Immature natural killer cell (primary cell): ENCODE data around the gene GAS2. TPM values are rescaled to one million over a fixed set of nuclear protein-coding genes. Genes with fewer than 3 reads are reported as not detected.

Experiments
- DNase-seq, 3 donors: peaks; one replicate each; pipeline ENCODE4 v3.0.0; 2022; ENCODE audit warnings: mixed read lengths in 1 of 3
- H3K27ac Mint-ChIP-seq, 6 donors: one replicate each; pipeline ENCODE4 v1.8.0; 2020; ENCODE audit warnings: mixed read lengths in 6 of 6, mild to moderate bottlenecking in 5 of 6, inconsistent platforms in 4 of 6, moderate library complexity in 3 of 6
- H3K27me3 Mint-ChIP-seq, 3 donors: one replicate each; pipeline ENCODE4 v1.8.0; 2020 to 2021; ENCODE audit warnings: low read depth in 3 of 3, mild to moderate bottlenecking in 3 of 3, mixed read lengths in 3 of 3, moderate library complexity in 3 of 3, inconsistent platforms in 1 of 3
- H3K36me3 Mint-ChIP-seq, 3 donors: one replicate each; pipeline ENCODE4 v1.8.0; 2020; ENCODE audit warnings: mixed read lengths in 3 of 3, inconsistent platforms in 2 of 3, mild to moderate bottlenecking in 2 of 3
- H3K4me1 Mint-ChIP-seq, 2 donors: one replicate each; pipeline ENCODE4 v1.8.0; 2020; ENCODE audit warnings: inconsistent platforms in 2 of 2, mild to moderate bottlenecking in 2 of 2, mixed read lengths in 2 of 2, moderate library complexity in 1 of 2
- H3K4me3 Mint-ChIP-seq, 5 donors: one replicate each; pipeline ENCODE4 v1.8.0; 2020; ENCODE audit warnings: mild to moderate bottlenecking in 5 of 5, mixed read lengths in 5 of 5, inconsistent platforms in 3 of 5, moderate library complexity in 3 of 5
- H3K9me3 Mint-ChIP-seq, 6 donors: one replicate each; pipeline ENCODE4 v1.8.0; 2020; ENCODE audit warnings: mild to moderate bottlenecking in 6 of 6, mixed read lengths in 6 of 6, inconsistent platforms in 4 of 6, moderate library complexity in 3 of 6
- polyA plus RNA-seq, 3 donors: library from polyadenylated mRNA; unstranded; fragments of 300-500 nt; fragmentation: Illumina TruSeq; gene quantifications; one replicate each; pipeline ENCODE4 v1.2.3, GENCODE V29; 2021

Gene GAS2
- polyA plus RNA-seq, 3 donors from 2014 or later: 2.4 to 3.0 (median 2.7) TPM

GRCh38 chr11:22656130-22656529, 10.3 kb upstream of the GAS2 start:
- Mint-ChIP-seq H3K9me3 (peaks cover 0 to 4% (median under 1%) of the 10 kb centered on the region in 6 donors), H3K4me1 (peaks cover 27 to 34% of the 10 kb centered on the region in 2 donors), H3K27me3 (peaks cover 0 to 10% (median 7%) of the 10 kb centered on the region in 3 donors), H3K4me3 (peak overlapping the region in 1 of 5 donors; percentile 25), H3K27ac (peak overlapping the region; percentile 1 to 92 (median 44)), H3K36me3 (peaks cover 6 to 13% (median 7%) of the 10 kb centered on the region in 3 donors)
- DNase-seq: no peak

GRCh38 chr11:22657101-22657694, 9.2 kb upstream of the GAS2 start:
- H3K27me3 Mint-ChIP-seq: peaks cover 0 to 7% (median 2%) of the 10 kb centered on the region in 3 donors
- peaks cover 0 to 4% (median 0%) of the 10 kb centered on the region in 6 donors for H3K9me3 Mint-ChIP-seq
- peaks cover 27 to 34% of the 10 kb centered on the region in 2 donors for H3K4me1 Mint-ChIP-seq
- H3K36me3 Mint-ChIP-seq: peaks cover 6 to 8% (median 7%) of the 10 kb centered on the region in 3 donors
- peak overlapping the region; percentile 7 to 69 (median 59) for H3K4me3 Mint-ChIP-seq
- peak overlapping the region; percentile 11 to 92 (median 84) for H3K27ac Mint-ChIP-seq
- peak; percentile 34 to 43 (median 37) for DNase-seq

- Mint-ChIP-seq H3K4me1 (peaks cover 27 to 34% of the 10 kb centered on the region in 2 donors), H3K36me3 (peaks cover 0 to 4% (median 0%) of the 10 kb centered on the region in 3 donors), H3K27ac (no peak overlapping the region), H3K27me3 (peaks cover 0 to 9% (median 7%) of the 10 kb centered on the region in 3 donors), H3K4me3 (no peak overlapping the region), H3K9me3 (peaks cover 0 to 4% (median 0%) of the 10 kb centered on the region in 6 donors)
- DNase-seq: no peak
Observed at GRCh38 chr11:22659783-22660182, 6.6 kb upstream of the GAS2 start.

GRCh38 chr11:22666688-22667439, 453 bp downstream of the GAS2 start:
- H3K4me1 Mint-ChIP-seq: peaks cover 7 to 10% of the 10 kb centered on the region in 2 donors
- no peak overlapping the region for H3K27ac Mint-ChIP-seq
- H3K27me3 Mint-ChIP-seq: peaks cover 3 to 27% (median 9%) of the 10 kb centered on the region in 3 donors
- peak overlapping the region in 4 of 5 donors; percentile 44 to 66 (median 53) for H3K4me3 Mint-ChIP-seq
- no peak for DNase-seq
- peaks cover 0 to 4% (median 0%) of the 10 kb centered on the region in 6 donors for H3K9me3 Mint-ChIP-seq
- H3K36me3 Mint-ChIP-seq: peaks cover 0 to 5% (median 0%) of the 10 kb centered on the region in 3 donors

GRCh38 chr11:22668005-22668796, 1.8 kb downstream of the GAS2 start:
- no peak for DNase-seq
- Mint-ChIP-seq H3K27ac (no peak overlapping the region), H3K36me3 (peaks cover 0 to 5% (median 0%) of the 10 kb centered on the region in 3 donors), H3K4me3 (no peak overlapping the region), H3K9me3 (peaks cover 0 to 4% (median 0%) of the 10 kb centered on the region in 6 donors), H3K4me1 (peaks cover 7 to 10% of the 10 kb centered on the region in 2 donors), H3K27me3 (peaks cover 6 to 23% (median 9%) of the 10 kb centered on the region in 3 donors)

GRCh38 chr11:22669368-22669767, 3.0 kb downstream of the GAS2 start:
- DNase-seq: no peak
- Mint-ChIP-seq H3K27me3 (peaks cover 6 to 19% (median 8%) of the 10 kb centered on the region in 3 donors), H3K4me3 (no peak overlapping the region), H3K9me3 (peaks cover 0 to 4% (median 0%) of the 10 kb centered on the region in 6 donors), H3K27ac (no peak overlapping the region), H3K4me1 (peaks cover 7 to 10% of the 10 kb centered on the region in 2 donors), H3K36me3 (peaks cover 0 to 5% (median 0%) of the 10 kb centered on the region in 3 donors)

- Mint-ChIP-seq H3K4me1 (peaks cover 7 to 9% of the 10 kb centered on the region in 2 donors), H3K9me3 (peaks cover 0 to 4% (median 0%) of the 10 kb centered on the region in 6 donors), H3K4me3 (no peak overlapping the region), H3K27ac (no peak overlapping the region), H3K36me3 (peaks cover 0 to 5% (median 0%) of the 10 kb centered on the region in 3 donors), H3K27me3 (peaks cover 6 to 12% (median 8%) of the 10 kb centered on the region in 3 donors)
- DNase-seq: no peak
Observed at GRCh38 chr11:22670830-22671229, 4.4 kb downstream of the GAS2 start.

GRCh38 chr11:22671751-22672150, 5.3 kb downstream of the GAS2 start:
- H3K4me3 Mint-ChIP-seq: no peak overlapping the region
- no peak overlapping the region for H3K27ac Mint-ChIP-seq
- DNase-seq: no peak
- H3K9me3 Mint-ChIP-seq: peaks cover 0 to 4% (median 0%) of the 10 kb centered on the region in 6 donors
- no peaks in the 10 kb centered on the region for H3K4me1 Mint-ChIP-seq
- H3K36me3 Mint-ChIP-seq: peaks cover 0 to 5% (median 0%) of the 10 kb centered on the region in 3 donors
- H3K27me3 Mint-ChIP-seq: peaks cover 5 to 8% (median 6%) of the 10 kb centered on the region in 3 donors

- H3K4me1 Mint-ChIP-seq: no peaks in the 10 kb centered on the region
- no peak overlapping the region for H3K4me3 Mint-ChIP-seq
- DNase-seq: no peak
- H3K9me3 Mint-ChIP-seq: peaks cover 0 to 4% (median 0%) of the 10 kb centered on the region in 6 donors
- no peaks in the 10 kb centered on the region for H3K36me3 Mint-ChIP-seq
- no peak overlapping the region for H3K27ac Mint-ChIP-seq
- H3K27me3 Mint-ChIP-seq: peaks cover 4 to 6% (median 4%) of the 10 kb centered on the region in 3 donors
Observed at GRCh38 chr11:22674470-22675439, 8.3 kb downstream of the GAS2 start.

GRCh38 chr11:22677153-22677903, 10.9 kb downstream of the GAS2 start:
- Mint-ChIP-seq H3K27me3 (peaks cover 4 to 6% (median 4%) of the 10 kb centered on the region in 3 donors), H3K9me3 (no peaks in the 10 kb centered on the region), H3K36me3 (no peaks in the 10 kb centered on the region), H3K27ac (no peak overlapping the region), H3K4me3 (no peak overlapping the region), H3K4me1 (no peaks in the 10 kb centered on the region)
- DNase-seq: no peak

- Mint-ChIP-seq H3K4me1 (no peaks in the 10 kb centered on the region), H3K9me3 (no peaks in the 10 kb centered on the region), H3K4me3 (no peak overlapping the region), H3K27ac (no peak overlapping the region), H3K27me3 (peaks cover 2 to 6% (median 4%) of the 10 kb centered on the region in 3 donors), H3K36me3 (no peaks in the 10 kb centered on the region)
- DNase-seq: no peak
Observed at GRCh38 chr11:22680628-22681027, 14.2 kb downstream of the GAS2 start.

GRCh38 chr11:22681281-22681812, 14.9 kb downstream of the GAS2 start:
- H3K27ac Mint-ChIP-seq: no peak overlapping the region
- no peaks in the 10 kb centered on the region for H3K9me3 Mint-ChIP-seq
- no peaks in the 10 kb centered on the region for H3K4me1 Mint-ChIP-seq
- no peak for DNase-seq
- no peak overlapping the region for H3K4me3 Mint-ChIP-seq
- no peaks in the 10 kb centered on the region for H3K36me3 Mint-ChIP-seq
- peaks cover 2 to 6% (median 4%) of the 10 kb centered on the region in 3 donors for H3K27me3 Mint-ChIP-seq
